IMR-90 (cell line): Measurements from ENCODE around the gene NME7. TPM values are rescaled to one million over a fixed set of nuclear protein-coding genes. Genes with fewer than 3 reads are reported as not detected.

ENCODE experiments used
- ATAC-seq: fragments of 200-7000 bp; cut with Tn5 transposase; 2 replicates; pipeline ENCODE4 v1.9.1; 2020; ENCODE audit warnings: low read depth, mild to moderate bottlenecking, moderate library complexity
- BruUV-seq: library from RNA; stranded (reverse); fragments of 400-500 nt; replicated peaks from 2 replicates; lab custom pipeline; 2021; lab: Mats Ljungman, UMichigan
- CTCF ChIA-PET: fragments of 300-600 bp; formaldehyde crosslinking; extraction: SDS; loops from one replicate; lab custom pipeline; 2021; ENCODE audit warnings: antibody characterized with exemption; lab: Yijun Ruan, JAX
- POLR2A ChIA-PET: fragments of 300-600 bp; sonication (Branson Sonifier 250); formaldehyde crosslinking; loops from one replicate; lab custom pipeline; 2022; ENCODE audit warnings: antibody characterized with exemption; ENCODE audit not compliant: unreplicated experiment; lab: Charles Lee
- DNase-seq: peaks from one replicate; pipeline ENCODE4 v3.0.0; 2013
- H2AFZ ChIP-seq: replicated peaks from 2 replicates; pipeline ENCODE3; 2013; ENCODE audit warnings: low read length, mild to moderate bottlenecking; ENCODE audit not compliant: poor library complexity
- H2AK5ac ChIP-seq: 2 replicates; pipeline ENCODE4 v1.6.1; 2013; ENCODE audit warnings: low read depth, low read length, inconsistent platforms
- H2AK9ac ChIP-seq: replicated peaks from 2 replicates; pipeline ENCODE3; 2013; ENCODE audit warnings: mild to moderate bottlenecking, low read depth, low read length, moderate library complexity; ENCODE audit not compliant: poor library complexity
- H2BK120ac ChIP-seq: 2 replicates; pipeline ENCODE4 v1.6.1; 2013; ENCODE audit warnings: low read depth, low read length, inconsistent platforms
- H2BK15ac ChIP-seq: 3 replicates; pipeline ENCODE4 v1.6.1; 2013; ENCODE audit warnings: low read depth, low read length, inconsistent platforms
- H2BK20ac ChIP-seq: 2 replicates; pipeline ENCODE4 v1.6.1; 2013; ENCODE audit warnings: low read depth, mild to moderate bottlenecking, inconsistent platforms, low read length, moderate library complexity
- H2BK5ac ChIP-seq: 2 replicates; pipeline ENCODE4 v1.6.1; 2013; ENCODE audit warnings: mild to moderate bottlenecking, low read depth, low read length, inconsistent platforms; ENCODE audit not compliant: poor library complexity, severe bottlenecking
- H3K14ac ChIP-seq: replicated peaks from 2 replicates; pipeline ENCODE4 v1.6.1; 2013; ENCODE audit warnings: low read depth, low read length, inconsistent platforms
- H3K18ac ChIP-seq: 2 replicates; pipeline ENCODE4 v1.6.1; 2013; ENCODE audit warnings: low read depth, low read length, control low read depth
- H3K23ac ChIP-seq: 2 replicates; pipeline ENCODE4 v1.6.1; 2013; ENCODE audit warnings: low read depth, low read length, inconsistent platforms
- H3K27ac ChIP-seq: 2 replicates; pipeline ENCODE4 v1.5.1; 2013; ENCODE audit warnings: mild to moderate bottlenecking, control low read depth, low read length; ENCODE audit not compliant: insufficient read depth
- H3K27me3 ChIP-seq: 2 replicates; pipeline ENCODE4 v1.6.1; 2013; ENCODE audit warnings: low read length; ENCODE audit not compliant: control insufficient read depth, insufficient read depth
- H3K36me3 ChIP-seq: 2 replicates; pipeline ENCODE4 v1.6.1; 2013; ENCODE audit warnings: low read length, mixed read lengths; ENCODE audit not compliant: control insufficient read depth, insufficient read depth
- H3K4ac ChIP-seq: 2 replicates; pipeline ENCODE4 v1.6.1; 2013; ENCODE audit warnings: low read depth, low read length, inconsistent platforms
- H3K4me1 ChIP-seq: 2 replicates; pipeline ENCODE4 v1.6.1; 2013; ENCODE audit warnings: low read length, mixed read lengths; ENCODE audit not compliant: control insufficient read depth, insufficient read depth
- H3K4me2 ChIP-seq: 2 replicates; pipeline ENCODE4 v1.6.1; 2013; ENCODE audit warnings: low read depth, mild to moderate bottlenecking, control low read depth, low read length, moderate library complexity
- H3K4me3 ChIP-seq: 2 replicates; pipeline ENCODE4 v1.5.1; 2013; ENCODE audit warnings: low read depth, mild to moderate bottlenecking, control low read depth, low read length, moderate library complexity; ENCODE audit not compliant: insufficient read depth
- H3K56ac ChIP-seq: 2 replicates; pipeline ENCODE4 v1.6.1; 2013; ENCODE audit warnings: low read length, inconsistent platforms; ENCODE audit not compliant: insufficient read depth; ENCODE audit errors: extremely low read depth
- H3K79me1 ChIP-seq, 2 experiments: 2 replicates each; pipeline ENCODE4 v1.6.1; 2013; ENCODE audit warnings: low read length in 2 of 2, inconsistent platforms in 1 of 2, low read depth in 1 of 2
- H3K9ac ChIP-seq: 2 replicates; pipeline ENCODE4 v1.6.1; 2013; ENCODE audit warnings: low read depth, low read length, control low read depth
- H3K9me1 ChIP-seq: 2 replicates; pipeline ENCODE4 v1.6.1; 2013; ENCODE audit warnings: low read length, inconsistent platforms; ENCODE audit not compliant: insufficient read depth
- H3K9me3 ChIP-seq: 2 replicates; pipeline ENCODE4 v1.6.1; 2013; ENCODE audit warnings: low read length; ENCODE audit not compliant: control insufficient read depth, insufficient read depth
- H4K20me1 ChIP-seq: 2 replicates; pipeline ENCODE4 v1.6.1; 2013; ENCODE audit warnings: low read length, inconsistent platforms; ENCODE audit not compliant: insufficient read depth
- H4K5ac ChIP-seq: 2 replicates; pipeline ENCODE4 v1.6.1; 2013; ENCODE audit warnings: mild to moderate bottlenecking, low read depth, low read length, control low read depth
- H4K8ac ChIP-seq, 2 experiments: 2 replicates each; pipeline ENCODE4 v1.6.1; 2013; ENCODE audit warnings: low read depth in 2 of 2, low read length in 2 of 2, control low read depth in 1 of 2, inconsistent platforms in 1 of 2
- H4K91ac ChIP-seq: 2 replicates; pipeline ENCODE4 v1.6.1; 2013; ENCODE audit warnings: low read depth, low read length, inconsistent platforms; ENCODE audit not compliant: insufficient read depth
- BHLHE40 ChIP-seq: fragments of 150-350 bp; IDR thresholded peaks from 2 replicates; pipeline ENCODE4 v1.6.1; 2016; ENCODE audit warnings: mild to moderate bottlenecking, low read depth, low read length
- CEBPB ChIP-seq: IDR thresholded peaks from 2 replicates; pipeline ENCODE4 v1.6.1; 2012; ENCODE audit warnings: low read depth, low read length, improper control_type of control experiment
- FOS ChIP-seq: fragments of 150-350 bp; IDR thresholded peaks from 2 replicates; pipeline ENCODE4 v1.6.1; 2016; ENCODE audit warnings: low read depth, low read length
- MAFK ChIP-seq: IDR thresholded peaks from 2 replicates; pipeline ENCODE4 v1.6.1; 2012; ENCODE audit warnings: low read depth, low read length, improper control_type of control experiment
- NFE2L2 ChIP-seq: fragments of 150-350 bp; IDR thresholded peaks from 2 replicates; pipeline ENCODE4 v1.6.1; 2016; ENCODE audit warnings: low read depth, mild to moderate bottlenecking, low read length
- SMC3 ChIP-seq: fragments of 150-350 bp; IDR thresholded peaks from 2 replicates; pipeline ENCODE4 v1.6.1; 2016; ENCODE audit warnings: low read depth, mild to moderate bottlenecking, antibody characterized with exemption, low read length, moderate library complexity
- WGBS, 2 experiments: methylation state at CpG; one replicate each; pipeline versions ENCODE4 v1.1.5 to v1.1.7; 2013; ENCODE audit warnings: missing lambda C conversion rate in 2 of 2; ENCODE audit not compliant: insufficient read length in 1 of 2; ENCODE audit errors: extremely low coverage in 2 of 2; 5-methylcytosine and 5-hydroxymethylcytosine counted together
- dilution Hi-C: fragments of 300-500 bp; cut with HindIII; formaldehyde crosslinking; loops from one replicate; pipeline ENCODE4 v1.14.3; 2018; ENCODE audit warnings: low sequenced_read_pairs; ENCODE audit not compliant: unreplicated experiment
- in situ Hi-C: fragments of 300-500 bp; cut with MboI; formaldehyde crosslinking; loops from 3 replicates; pipeline ENCODE4 v1.14.3; 2019; ENCODE audit warnings: low sequenced_read_pairs, inconsistent platforms, mixed read lengths
- intact Hi-C: fragments of 100-400 bp; cut with micrococcal nuclease; formaldehyde crosslinking; loops from 2 replicates; pipeline ENCODE4 v1.10.0; 2022
- polyA plus RNA-seq, 3 experiments: library from polyadenylated mRNA; depleted of rRNA; stranded (reverse); fragments of >200 nt; gene quantifications; 2 replicates each; pipeline ENCODE4 v1.2.3, GENCODE V29; 2012; ENCODE audit warnings: low replicate concordance in 1 of 3
- total RNA-seq: library from RNA; depleted of rRNA; stranded (reverse); fragments of >200 nt; gene quantifications from 2 replicates; pipeline ENCODE4 v1.2.3, GENCODE V29; 2012
- TF ChIP-seq, protein P1 (sequence below): fragments of 150-350 bp; IDR thresholded peaks from 2 replicates; pipeline ENCODE4 v1.6.1; 2017; ENCODE audit warnings: mild to moderate bottlenecking, antibody characterized with exemption, low read length, low read depth
- TF ChIP-seq, protein P2 (sequence below): conservative IDR thresholded peaks from 2 replicates; pipeline ENCODE4 v1.5.1; 2012; ENCODE audit warnings: mild to moderate bottlenecking, low read depth, low read length, improper control_type of control experiment
- TF ChIP-seq, protein P3 (sequence below): fragments of 150-350 bp; IDR thresholded peaks from 2 replicates; pipeline ENCODE4 v1.6.1; 2016; ENCODE audit warnings: low read depth, mild to moderate bottlenecking, low read length, moderate library complexity, borderline replicate concordance

Gene NME7
- total and polyA plus RNA-seq, 2 of the 4 experiments (the other 2 are of a cell fraction): 18.3 to 22.4 TPM

DNA sequence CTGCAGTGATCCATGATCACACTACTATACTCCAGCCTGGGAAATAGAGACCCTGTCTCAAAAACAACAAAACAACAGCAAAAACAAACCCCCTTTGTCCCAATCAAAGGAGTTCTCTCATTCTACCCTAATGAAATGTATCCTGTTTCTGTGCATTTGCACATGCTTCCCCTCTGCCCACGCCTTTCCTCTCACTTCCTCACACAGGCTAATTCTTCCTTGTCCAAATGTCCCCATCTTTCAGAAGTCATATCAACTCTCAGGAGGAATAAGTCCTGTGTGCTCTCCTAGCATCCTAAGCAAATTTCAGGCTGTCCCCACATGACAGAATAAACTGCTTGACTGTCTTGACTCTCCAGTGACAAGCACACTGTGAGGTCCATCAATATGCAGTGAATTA lies 269.2 kb downstream of the NME7 start:
- dilution Hi-C loops (no loop called here), intact Hi-C loops (no loop called here), in situ Hi-C loops (no loop called here)
- H3K36me3 ChIP-seq: no peaks in the 10 kb centered on the region
- H3K27me3 ChIP-seq: peaks cover 3% of the 10 kb centered on the region
- no peak overlapping the region for H4K8ac ChIP-seq
- H3K4me3 ChIP-seq: no peak overlapping the region
- ChIA-PET POLR2A (no interaction called here), CTCF (no interaction called here)
- no peak overlapping the region for H4K5ac ChIP-seq
- H3K14ac ChIP-seq: no peak overlapping the region
- peaks cover 3% of the 10 kb centered on the region; the same call in 1 of the 2 replicates for H3K4me1 ChIP-seq
- no peak overlapping the region for H4K91ac ChIP-seq
- no TSS peak for BruUV-seq
- H3K9me3 ChIP-seq: no peaks in the 10 kb centered on the region
- no peak for TF ChIP-seq CEBPB
- TF ChIP-seq, protein P1, sequence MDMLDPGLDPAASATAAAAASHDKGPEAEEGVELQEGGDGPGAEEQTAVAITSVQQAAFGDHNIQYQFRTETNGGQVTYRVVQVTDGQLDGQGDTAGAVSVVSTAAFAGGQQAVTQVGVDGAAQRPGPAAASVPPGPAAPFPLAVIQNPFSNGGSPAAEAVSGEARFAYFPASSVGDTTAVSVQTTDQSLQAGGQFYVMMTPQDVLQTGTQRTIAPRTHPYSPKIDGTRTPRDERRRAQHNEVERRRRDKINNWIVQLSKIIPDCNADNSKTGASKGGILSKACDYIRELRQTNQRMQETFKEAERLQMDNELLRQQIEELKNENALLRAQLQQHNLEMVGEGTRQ: no peak
- TF ChIP-seq BHLHE40: no peak
- no peak for TF ChIP-seq FOS
- no peak for TF ChIP-seq MAFK
- TF ChIP-seq, protein P2, sequence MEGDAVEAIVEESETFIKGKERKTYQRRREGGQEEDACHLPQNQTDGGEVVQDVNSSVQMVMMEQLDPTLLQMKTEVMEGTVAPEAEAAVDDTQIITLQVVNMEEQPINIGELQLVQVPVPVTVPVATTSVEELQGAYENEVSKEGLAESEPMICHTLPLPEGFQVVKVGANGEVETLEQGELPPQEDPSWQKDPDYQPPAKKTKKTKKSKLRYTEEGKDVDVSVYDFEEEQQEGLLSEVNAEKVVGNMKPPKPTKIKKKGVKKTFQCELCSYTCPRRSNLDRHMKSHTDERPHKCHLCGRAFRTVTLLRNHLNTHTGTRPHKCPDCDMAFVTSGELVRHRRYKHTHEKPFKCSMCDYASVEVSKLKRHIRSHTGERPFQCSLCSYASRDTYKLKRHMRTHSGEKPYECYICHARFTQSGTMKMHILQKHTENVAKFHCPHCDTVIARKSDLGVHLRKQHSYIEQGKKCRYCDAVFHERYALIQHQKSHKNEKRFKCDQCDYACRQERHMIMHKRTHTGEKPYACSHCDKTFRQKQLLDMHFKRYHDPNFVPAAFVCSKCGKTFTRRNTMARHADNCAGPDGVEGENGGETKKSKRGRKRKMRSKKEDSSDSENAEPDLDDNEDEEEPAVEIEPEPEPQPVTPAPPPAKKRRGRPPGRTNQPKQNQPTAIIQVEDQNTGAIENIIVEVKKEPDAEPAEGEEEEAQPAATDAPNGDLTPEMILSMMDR: no peak
- no peak for TF ChIP-seq NFE2L2
- TF ChIP-seq, protein P3, sequence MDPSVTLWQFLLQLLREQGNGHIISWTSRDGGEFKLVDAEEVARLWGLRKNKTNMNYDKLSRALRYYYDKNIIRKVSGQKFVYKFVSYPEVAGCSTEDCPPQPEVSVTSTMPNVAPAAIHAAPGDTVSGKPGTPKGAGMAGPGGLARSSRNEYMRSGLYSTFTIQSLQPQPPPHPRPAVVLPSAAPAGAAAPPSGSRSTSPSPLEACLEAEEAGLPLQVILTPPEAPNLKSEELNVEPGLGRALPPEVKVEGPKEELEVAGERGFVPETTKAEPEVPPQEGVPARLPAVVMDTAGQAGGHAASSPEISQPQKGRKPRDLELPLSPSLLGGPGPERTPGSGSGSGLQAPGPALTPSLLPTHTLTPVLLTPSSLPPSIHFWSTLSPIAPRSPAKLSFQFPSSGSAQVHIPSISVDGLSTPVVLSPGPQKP: no peak
- TF ChIP-seq SMC3: no peak
- no peak overlapping the region for H3K9ac ChIP-seq
- H2BK120ac ChIP-seq: no peak overlapping the region
- no peaks in the 10 kb centered on the region for H4K20me1 ChIP-seq
- H2AFZ ChIP-seq: no peak overlapping the region
- H2AK9ac ChIP-seq: no peak overlapping the region
- no peak overlapping the region for H2AK5ac ChIP-seq
- no peak overlapping the region for H3K18ac ChIP-seq
- no peak overlapping the region for H3K56ac ChIP-seq
- no peak overlapping the region for H3K23ac ChIP-seq
- 71% methylated on average over 1 of the region's 1 CpG; no CpG with 5 or more reads in 1 of the 2 experiments for WGBS, 2 experiments
- no peaks in the 10 kb centered on the region for H3K79me1 ChIP-seq
- H3K9me1 ChIP-seq: no peaks in the 10 kb centered on the region; the same call in 1 of the 2 replicates
- H3K4me2 ChIP-seq: no peak overlapping the region
- no peak overlapping the region for H2BK5ac ChIP-seq
- ATAC-seq (no peak), DNase-seq (no peak)
- H3K27ac ChIP-seq: no peak overlapping the region
- no peak overlapping the region for H3K4ac ChIP-seq
- H2BK15ac ChIP-seq: no peak overlapping the region
- no peak overlapping the region for H2BK20ac ChIP-seq
